Psoas muscle (tissue), 8 donors: ENCODE data around the gene GABRA5. TPM values are rescaled to one million over a fixed set of nuclear protein-coding genes. Genes with fewer than 3 reads are reported as not detected.

Experiments used
- ATAC-seq, 4 donors: fragments of 200-7000 bp; cut with Tn5 transposase; one replicate each; pipeline ENCODE4 v1.9.1; 2020; ENCODE audit warnings: moderate library complexity in 3 of 4, mild to moderate bottlenecking in 2 of 4
- DNase-seq, 2 donors: peaks; one replicate each; pipeline ENCODE4 v3.0.0-alpha.2; 2020
- H3K27ac ChIP-seq: fragments of 200-600 bp; one replicate; pipeline ENCODE4 v1.8.0; 2022
- H3K27me3 ChIP-seq, 3 donors: fragments of 200-600 bp in 1 of 3; one replicate each; pipeline versions ENCODE4 v1.6.1 to v1.8.0; 2013 to 2022; ENCODE audit warnings: low read length in 2 of 3, mild to moderate bottlenecking in 2 of 3, moderate library complexity in 1 of 3; ENCODE audit not compliant: insufficient read depth in 3 of 3
- H3K36me3 ChIP-seq, 2 donors: fragments of 200-600 bp in 1 of 2; one replicate each; pipeline versions ENCODE4 v1.6.1 to v1.8.0; 2013 to 2022; ENCODE audit warnings: low read depth in 1 of 2, mild to moderate bottlenecking in 1 of 2, moderate library complexity in 1 of 2; ENCODE audit not compliant: insufficient read depth in 1 of 2
- H3K4me1 ChIP-seq: fragments of 200-600 bp; one replicate; pipeline ENCODE4 v1.8.0; 2022
- H3K4me3 ChIP-seq: fragments of 200-600 bp; one replicate; pipeline ENCODE4 v1.8.0; 2022; ENCODE audit warnings: mild to moderate bottlenecking
- H3K9me3 ChIP-seq: fragments of 200-600 bp; one replicate; pipeline ENCODE4 v1.8.0; 2022
- WGBS, 3 donors: extraction: QIAGEN DNeasy Blood & Tissue Kit; methylation state at CpG; one replicate each; pipeline versions ENCODE4 v1.1.6 to v1.1.7; 2013; 5-methylcytosine and 5-hydroxymethylcytosine counted together
- intact Hi-C, 2 donors: fragments of 100-400 bp; cut with DNase I; formaldehyde crosslinking; loops; one replicate each; pipeline versions ENCODE4 v1.11.0 to v1.14.2; 2022
- polyA plus RNA-seq, 3 donors: library from polyadenylated mRNA; stranded (reverse); fragments of 200-250 nt; gene quantifications; one replicate each; pipeline ENCODE4 v1.2.3, GENCODE V29; 2013
- total RNA-seq, 4 donors: library from RNA; stranded (reverse); fragmentation: NEBNext Ultra II Directional in 2 of 4; extraction: Animal tissue kit (Norgen Biotek cat#: 25700) in 2 of 4; gene quantifications; one replicate each; pipeline versions ENCODE4 v1.2.1 to v1.2.4, GENCODE V29; 2021 to 2023
- TF ChIP-seq, protein P1 (sequence below): fragments of 200-600 bp; IDR thresholded peaks from one replicate; pipeline ENCODE4 v1.8.0; 2022; ENCODE audit warnings: antibody characterized with exemption
- donor health status: healthy with polysubstance abuse.
- donor health status: DM: no; HTN: no; CAD: no; lungs with moderate emphysema.
- donor health status: Bipolar disorder and iron deficiency.
- donor health status: healthy.
- donor health status: DM: yes; HTN: yes; CAD: no.
- donor health status: DM: no; HTN: no; CAD: no.
- donor health status: DM: no; HTN: no; CAD: no.
- donor health status: DM: yes; HTN: yes; CAD: no.

Gene GABRA5
- total and polyA plus RNA-seq, 7 donors = 0.01 to 0.05 TPM; not detected in 5

DNA sequence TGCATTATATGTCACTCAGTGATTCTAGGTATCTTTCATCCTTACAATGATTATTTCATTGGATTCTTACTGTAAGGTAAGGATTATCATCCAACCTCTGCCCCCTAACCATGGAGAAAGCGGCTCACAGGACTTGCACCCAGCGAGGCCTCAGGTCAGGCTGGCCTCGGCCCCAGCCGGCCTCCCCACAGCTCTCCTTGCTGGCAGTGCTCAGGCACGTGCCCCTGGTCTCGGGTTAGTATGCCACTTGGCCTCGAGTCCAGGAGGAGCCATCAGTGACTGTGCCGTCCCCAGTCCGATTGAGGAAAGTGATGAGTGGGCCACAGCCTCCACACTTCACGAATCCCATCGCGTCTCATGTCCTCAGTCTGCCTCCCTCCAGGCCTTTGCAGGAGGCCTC lies 68.5 kb downstream of the GABRA5 start:
- no peaks in the 10 kb centered on the region for H3K36me3 ChIP-seq
- no peak for ATAC-seq
- no peaks in the 10 kb centered on the region for H3K4me1 ChIP-seq
- no peak overlapping the region for H3K27ac ChIP-seq
- intact Hi-C loops = no loop called here
- H3K4me3 ChIP-seq = no peak overlapping the region
- H3K9me3 ChIP-seq = no peaks in the 10 kb centered on the region
- 89 to 90% (median 90%) methylated on average over 12 of the region's 12 CpGs for WGBS, 3 donors
- H3K27me3 ChIP-seq = no peaks in the 10 kb centered on the region
- no peak for DNase-seq
- TF ChIP-seq, protein P1, sequence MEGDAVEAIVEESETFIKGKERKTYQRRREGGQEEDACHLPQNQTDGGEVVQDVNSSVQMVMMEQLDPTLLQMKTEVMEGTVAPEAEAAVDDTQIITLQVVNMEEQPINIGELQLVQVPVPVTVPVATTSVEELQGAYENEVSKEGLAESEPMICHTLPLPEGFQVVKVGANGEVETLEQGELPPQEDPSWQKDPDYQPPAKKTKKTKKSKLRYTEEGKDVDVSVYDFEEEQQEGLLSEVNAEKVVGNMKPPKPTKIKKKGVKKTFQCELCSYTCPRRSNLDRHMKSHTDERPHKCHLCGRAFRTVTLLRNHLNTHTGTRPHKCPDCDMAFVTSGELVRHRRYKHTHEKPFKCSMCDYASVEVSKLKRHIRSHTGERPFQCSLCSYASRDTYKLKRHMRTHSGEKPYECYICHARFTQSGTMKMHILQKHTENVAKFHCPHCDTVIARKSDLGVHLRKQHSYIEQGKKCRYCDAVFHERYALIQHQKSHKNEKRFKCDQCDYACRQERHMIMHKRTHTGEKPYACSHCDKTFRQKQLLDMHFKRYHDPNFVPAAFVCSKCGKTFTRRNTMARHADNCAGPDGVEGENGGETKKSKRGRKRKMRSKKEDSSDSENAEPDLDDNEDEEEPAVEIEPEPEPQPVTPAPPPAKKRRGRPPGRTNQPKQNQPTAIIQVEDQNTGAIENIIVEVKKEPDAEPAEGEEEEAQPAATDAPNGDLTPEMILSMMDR = no peak

DNA sequence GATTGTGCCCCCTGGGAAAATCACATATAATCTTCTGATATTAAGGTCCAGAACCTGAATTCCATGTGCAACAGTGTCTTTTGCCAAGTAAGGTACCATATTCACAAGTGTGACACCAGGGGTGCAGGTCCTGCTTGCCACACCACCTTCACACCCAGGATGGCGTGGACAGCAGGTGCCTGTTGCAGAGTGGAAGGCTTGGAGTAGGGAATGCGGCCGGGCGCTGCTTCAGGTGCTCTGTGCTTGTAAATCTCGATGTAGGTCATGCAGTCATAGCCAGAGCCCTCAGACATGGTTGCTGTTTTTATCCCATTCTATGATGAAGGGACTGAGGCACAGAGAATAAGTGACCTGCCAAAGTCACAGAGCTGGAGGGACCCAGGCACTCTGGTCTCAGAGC lies 69.6 kb downstream of the GABRA5 start:
- no peak overlapping the region for H3K27ac ChIP-seq
- 84 to 91% (median 90%) methylated on average over 5 of the region's 5 CpGs for WGBS, 3 donors
- H3K27me3 ChIP-seq = no peaks in the 10 kb centered on the region
- H3K36me3 ChIP-seq = no peaks in the 10 kb centered on the region
- H3K4me1 ChIP-seq = no peaks in the 10 kb centered on the region
- no peaks in the 10 kb centered on the region for H3K9me3 ChIP-seq
- TF ChIP-seq, protein P1 = no peak
- intact Hi-C loops = no loop called here
- DNase-seq (no peak), ATAC-seq (no peak)
- H3K4me3 ChIP-seq = no peak overlapping the region

DNA sequence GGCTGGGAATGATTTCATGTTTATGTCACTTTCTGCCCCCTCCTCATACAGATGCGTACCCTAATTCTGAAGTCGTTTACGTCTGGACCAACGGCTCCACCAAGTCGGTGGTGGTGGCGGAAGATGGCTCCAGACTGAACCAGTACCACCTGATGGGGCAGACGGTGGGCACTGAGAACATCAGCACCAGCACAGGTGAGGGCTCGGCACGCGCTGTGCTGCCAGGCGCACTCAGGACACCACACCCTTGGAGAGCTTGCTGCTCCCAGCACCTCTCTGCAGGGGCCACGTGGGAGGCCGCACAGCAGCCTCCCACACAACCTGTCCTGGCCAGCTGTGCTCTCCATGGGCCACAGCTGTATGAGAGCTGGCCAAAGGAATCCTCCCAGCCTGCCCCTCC lies 70.3 kb downstream of the GABRA5 start:
- ATAC-seq (no peak), DNase-seq (no peak)
- no peaks in the 10 kb centered on the region for H3K27me3 ChIP-seq
- TF ChIP-seq, protein P1 = no peak
- no peaks in the 10 kb centered on the region for H3K36me3 ChIP-seq
- intact Hi-C loops = no loop called here
- H3K4me3 ChIP-seq = no peak overlapping the region
- H3K27ac ChIP-seq = no peak overlapping the region
- no peaks in the 10 kb centered on the region for H3K4me1 ChIP-seq
- H3K9me3 ChIP-seq = no peaks in the 10 kb centered on the region
- 79 to 83% (median 81%) methylated on average over 13 of the region's 13 CpGs for WGBS, 3 donors

DNA sequence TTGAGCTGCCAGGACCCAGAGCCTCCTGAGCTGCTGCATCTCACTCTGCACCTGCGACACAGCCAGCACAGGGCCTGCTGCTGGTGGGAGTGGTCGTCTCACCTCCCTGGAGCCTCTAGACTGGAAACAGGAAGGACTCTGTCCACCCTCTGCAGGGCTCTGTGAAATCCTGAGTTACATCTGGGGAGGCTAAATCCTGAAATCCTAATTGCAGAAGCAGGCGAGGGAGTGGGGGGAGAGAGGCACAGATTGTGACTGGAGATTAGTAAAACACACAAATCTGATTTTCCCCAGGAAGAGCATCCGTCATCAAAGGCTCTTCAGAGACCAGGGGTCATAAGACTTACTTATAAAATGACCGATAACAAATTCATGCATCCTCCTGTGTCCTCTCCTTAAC lies 72.5 kb downstream of the GABRA5 start:
- ATAC-seq = no peak
- H3K4me1 ChIP-seq = no peaks in the 10 kb centered on the region
- WGBS, 3 donors = 65 to 67% (median 66%) methylated on average over 5 of the region's 5 CpGs
- H3K27ac ChIP-seq = no peak overlapping the region
- no peak for DNase-seq
- H3K4me3 ChIP-seq = no peak overlapping the region
- intact Hi-C loops = no loop called here
- no peaks in the 10 kb centered on the region for H3K27me3 ChIP-seq
- TF ChIP-seq, protein P1 = no peak
- no peaks in the 10 kb centered on the region for H3K9me3 ChIP-seq
- no peaks in the 10 kb centered on the region for H3K36me3 ChIP-seq

DNA sequence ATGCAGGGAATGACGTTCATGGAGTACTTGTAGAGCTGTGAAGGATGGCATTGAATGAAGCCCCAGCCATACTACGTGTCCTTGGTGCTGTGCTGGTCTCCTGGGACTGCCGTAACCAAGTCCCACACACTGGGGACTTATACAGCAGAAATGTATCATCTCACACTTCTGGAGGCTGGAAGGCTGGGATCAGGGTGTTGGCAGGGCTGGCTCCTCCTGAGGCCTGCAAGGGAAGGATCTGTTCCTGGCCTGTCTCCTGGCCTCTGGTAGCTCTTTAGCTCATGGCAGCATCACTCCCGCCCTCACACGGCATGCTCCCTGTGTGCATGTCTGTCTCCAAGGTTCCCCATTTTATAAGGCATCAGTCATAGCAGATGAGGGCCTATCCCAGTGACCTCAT lies 74.6 kb downstream of the GABRA5 start:
- no peak for DNase-seq
- intact Hi-C loops = no loop called here
- Histone ChIP-seq H3K9me3 (no peaks in the 10 kb centered on the region), H3K4me1 (no peaks in the 10 kb centered on the region), H3K4me3 (no peak overlapping the region), H3K27me3 (no peaks in the 10 kb centered on the region), H3K27ac (no peak overlapping the region), H3K36me3 (no peaks in the 10 kb centered on the region)
- no peak for ATAC-seq
- TF ChIP-seq, protein P1 = no peak
- 81 to 84% (median 84%) methylated on average over 5 of the region's 5 CpGs for WGBS, 3 donors
